ENCODE measurements around the gene MAPK8IP2. TPM values are rescaled to one million over a fixed set of nuclear protein-coding genes. Genes with fewer than 3 reads are reported as not detected.
"Not testable (repeated sequence)": the region's sequence is repeated elsewhere in the genome, so short reads cannot be mapped to it uniquely, and the experiment has no call there.

Gene MAPK8IP2
- total RNA-seq, 2 experiments from 2014 or later = 0.05 to 0.15 TPM

DNA sequence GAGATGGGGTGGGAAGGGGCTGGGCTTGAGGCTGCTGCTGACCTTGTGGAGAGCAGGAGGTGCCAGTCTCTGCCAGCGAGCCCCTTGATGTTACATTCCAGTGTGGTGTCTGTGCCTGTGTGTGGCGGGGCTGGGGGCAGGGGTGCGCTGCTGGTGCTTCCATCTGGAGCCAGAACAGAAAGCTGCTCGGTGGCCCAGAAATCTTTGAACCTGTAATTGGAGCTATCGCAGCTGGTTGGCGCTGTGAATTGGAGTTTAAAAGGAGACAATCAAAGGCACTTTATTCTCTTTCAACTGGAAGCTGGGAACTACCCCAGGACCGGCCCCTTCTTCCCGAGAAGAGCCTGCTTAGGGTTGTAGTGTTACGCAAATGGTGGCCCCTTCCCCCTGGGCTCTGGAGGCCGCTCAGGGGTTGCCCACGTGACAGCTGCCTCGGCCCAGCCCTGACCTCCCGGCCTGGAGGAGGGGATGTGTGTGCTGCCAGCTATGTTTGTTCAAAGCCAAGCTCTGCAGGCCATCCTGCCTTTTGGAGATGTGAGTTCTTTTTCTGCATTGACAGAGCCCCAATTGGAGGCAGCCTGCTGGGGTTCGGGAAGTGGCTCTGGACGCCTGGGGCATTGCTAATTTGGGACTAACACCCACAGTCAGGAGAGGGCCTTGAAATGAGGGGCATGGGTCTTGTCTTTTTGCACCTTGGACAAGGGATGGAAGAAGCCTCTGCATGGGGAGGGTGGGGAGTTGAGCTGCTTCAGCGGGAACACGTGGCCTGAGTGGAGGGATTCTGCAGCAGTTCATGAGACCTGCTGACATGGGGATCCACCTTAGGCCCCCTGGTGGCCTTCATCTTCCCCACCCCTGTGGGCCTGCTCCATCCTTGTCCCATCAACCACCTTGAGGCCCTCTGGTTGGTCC is 41.4 kb downstream of the MAPK8IP2 start:
- no peaks in the 10 kb centered on the region for H3K9me3 Mint-ChIP-seq
- CTCF ChIA-PET = interaction anchor here (0.7 to 1.3 kb wide), 5 partner anchors 15 to 157 kb away, joined by 3 read pairs; partner anchors contain the start of gene SCO2
- no peak overlapping the region for H3K27ac Mint-ChIP-seq
- intact Hi-C loops (cut with micrococcal nuclease) = no loop called here
- peaks cover 4% of the 10 kb centered on the region for H3K27me3 Mint-ChIP-seq (ENCODE audit: low read depth)
- H3K36me3 Mint-ChIP-seq (ENCODE audit: low read depth) = no peaks in the 10 kb centered on the region
- DNase-seq = no peak
- no peaks in the 10 kb centered on the region for H3K4me1 Mint-ChIP-seq (ENCODE audit: low read depth)
- no peak overlapping the region for H3K4me3 Mint-ChIP-seq

DNA sequence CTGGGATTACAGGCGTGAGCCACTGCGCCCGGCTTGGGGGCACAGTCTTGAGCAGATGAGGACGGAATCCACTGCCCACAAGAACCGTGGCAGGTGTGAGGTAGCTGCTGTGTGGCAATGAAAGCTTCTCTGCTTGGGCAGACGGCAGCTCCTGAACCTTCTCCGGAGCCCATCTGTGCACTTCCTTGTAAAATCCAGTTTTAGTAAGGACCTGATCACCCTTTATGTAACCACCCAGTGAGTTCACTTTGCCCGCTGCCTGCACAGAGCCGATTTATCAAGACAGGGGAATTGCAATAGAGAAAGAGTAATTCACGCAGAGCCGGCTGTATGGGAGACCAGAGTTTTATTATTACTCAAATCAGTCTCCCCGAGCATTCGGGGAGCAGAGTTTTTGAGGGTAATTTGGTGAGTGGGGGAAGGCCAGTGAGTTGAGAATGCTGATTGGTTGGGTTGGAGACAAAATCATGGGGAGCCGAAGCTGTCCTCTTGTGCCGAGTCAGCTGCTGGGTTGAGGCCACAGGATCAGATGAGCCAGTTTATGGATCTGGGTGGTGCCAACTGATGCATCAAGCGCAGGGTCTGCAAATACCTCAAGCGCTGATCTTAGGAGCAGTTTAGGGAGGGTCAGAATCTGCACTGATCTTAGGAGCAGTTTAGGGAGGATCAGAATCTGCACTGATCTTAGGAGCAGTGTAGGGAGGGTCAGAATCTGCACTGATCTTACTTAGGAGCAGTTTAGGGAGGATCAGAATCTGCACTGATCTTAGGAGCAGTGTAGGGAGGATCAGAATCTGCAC is 42.6 kb downstream of the MAPK8IP2 start:
- H3K9me3 Mint-ChIP-seq; H3K4me3 Mint-ChIP-seq; H3K27me3 Mint-ChIP-seq (ENCODE audit: low read depth); H3K27ac Mint-ChIP-seq; DNase-seq; intact Hi-C loops (cut with micrococcal nuclease); H3K4me1 Mint-ChIP-seq (ENCODE audit: low read depth); H3K36me3 Mint-ChIP-seq (ENCODE audit: low read depth): not testable (repeated sequence)
- CTCF ChIA-PET = interaction anchor here (1.3 kb wide), 1 partner anchor 14 kb away, joined by 3 read pairs; no protein-coding TSS in a partner anchor

DNA sequence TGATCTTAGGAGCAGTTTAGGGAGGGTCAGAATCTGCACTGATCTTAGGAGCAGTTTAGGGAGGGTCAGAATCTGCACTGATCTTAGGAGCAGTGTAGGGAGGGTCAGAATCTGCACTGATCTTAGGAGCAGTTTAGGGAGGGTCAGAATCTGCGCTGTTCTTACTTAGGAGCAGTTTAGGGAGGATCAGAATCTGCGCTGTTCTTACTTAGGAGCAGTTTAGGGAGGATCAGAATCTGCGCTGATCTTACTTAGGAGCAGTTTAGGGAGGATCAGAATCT is 43.2 kb downstream of the MAPK8IP2 start:
- H3K4me1 Mint-ChIP-seq (ENCODE audit: low read depth); DNase-seq; H3K27me3 Mint-ChIP-seq (ENCODE audit: low read depth); H3K4me3 Mint-ChIP-seq; intact Hi-C loops (cut with micrococcal nuclease); H3K27ac Mint-ChIP-seq; H3K36me3 Mint-ChIP-seq (ENCODE audit: low read depth); CTCF ChIA-PET; H3K9me3 Mint-ChIP-seq: not testable (repeated sequence)

DNA sequence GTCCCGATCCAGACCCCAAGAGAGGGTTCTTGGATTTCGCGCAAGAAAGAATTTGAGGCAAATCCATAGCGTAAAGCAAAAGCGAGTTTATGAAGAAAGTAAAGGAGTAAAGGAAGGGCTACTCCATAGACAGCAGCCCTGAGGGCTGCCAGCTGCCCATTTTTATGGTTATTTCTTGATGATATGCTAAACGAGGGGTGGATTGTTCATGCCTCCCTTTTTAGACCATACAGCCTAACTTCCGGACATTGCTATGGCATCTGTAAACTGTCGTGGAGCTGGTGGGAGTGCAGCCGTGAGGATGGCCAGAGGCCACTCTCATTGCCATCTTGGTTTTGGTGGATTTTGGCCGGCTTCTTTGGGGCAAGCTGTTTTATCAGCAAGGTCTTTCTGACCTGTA is 52.7 kb downstream of the MAPK8IP2 start:
- no peaks in the 10 kb centered on the region for H3K4me1 Mint-ChIP-seq (ENCODE audit: low read depth)
- intact Hi-C loops (cut with micrococcal nuclease) = no loop called here
- H3K27ac Mint-ChIP-seq = no peak overlapping the region
- no peak overlapping the region for H3K4me3 Mint-ChIP-seq
- CTCF ChIA-PET = no interaction called here
- no peak for DNase-seq
- H3K9me3 Mint-ChIP-seq = peaks cover 7% of the 10 kb centered on the region
- peaks cover 2% of the 10 kb centered on the region for H3K36me3 Mint-ChIP-seq (ENCODE audit: low read depth)
- H3K27me3 Mint-ChIP-seq (ENCODE audit: low read depth) = peaks cover 2% of the 10 kb centered on the region

DNA sequence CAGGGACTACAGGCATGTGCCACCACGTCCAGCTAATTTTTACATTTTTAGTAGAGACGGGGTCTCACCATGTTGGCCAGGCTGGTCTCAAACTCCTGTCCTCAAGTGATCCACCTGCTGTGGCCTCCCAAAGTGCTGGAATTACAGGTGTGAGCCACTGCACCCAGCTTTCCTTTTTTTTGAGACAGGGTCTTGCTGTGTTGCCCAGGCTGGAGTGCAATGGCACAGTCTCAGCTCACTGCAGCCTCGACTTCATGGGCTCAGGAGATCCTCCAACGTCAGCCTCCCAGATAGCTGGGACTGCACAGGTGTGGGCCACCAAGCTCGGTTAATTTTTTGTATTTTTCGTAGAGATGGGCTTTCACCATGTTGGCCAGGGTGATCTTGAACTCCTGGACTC is 54.1 kb downstream of the MAPK8IP2 start:
- H3K4me3 Mint-ChIP-seq; intact Hi-C loops (cut with micrococcal nuclease); DNase-seq; H3K9me3 Mint-ChIP-seq; H3K36me3 Mint-ChIP-seq (ENCODE audit: low read depth); H3K27ac Mint-ChIP-seq; H3K4me1 Mint-ChIP-seq (ENCODE audit: low read depth); H3K27me3 Mint-ChIP-seq (ENCODE audit: low read depth): not testable (repeated sequence)
- CTCF ChIA-PET = interaction anchor here (0.6 kb wide), 1 partner anchor 103 kb away, joined by 4 read pairs; no protein-coding TSS in a partner anchor

DNA sequence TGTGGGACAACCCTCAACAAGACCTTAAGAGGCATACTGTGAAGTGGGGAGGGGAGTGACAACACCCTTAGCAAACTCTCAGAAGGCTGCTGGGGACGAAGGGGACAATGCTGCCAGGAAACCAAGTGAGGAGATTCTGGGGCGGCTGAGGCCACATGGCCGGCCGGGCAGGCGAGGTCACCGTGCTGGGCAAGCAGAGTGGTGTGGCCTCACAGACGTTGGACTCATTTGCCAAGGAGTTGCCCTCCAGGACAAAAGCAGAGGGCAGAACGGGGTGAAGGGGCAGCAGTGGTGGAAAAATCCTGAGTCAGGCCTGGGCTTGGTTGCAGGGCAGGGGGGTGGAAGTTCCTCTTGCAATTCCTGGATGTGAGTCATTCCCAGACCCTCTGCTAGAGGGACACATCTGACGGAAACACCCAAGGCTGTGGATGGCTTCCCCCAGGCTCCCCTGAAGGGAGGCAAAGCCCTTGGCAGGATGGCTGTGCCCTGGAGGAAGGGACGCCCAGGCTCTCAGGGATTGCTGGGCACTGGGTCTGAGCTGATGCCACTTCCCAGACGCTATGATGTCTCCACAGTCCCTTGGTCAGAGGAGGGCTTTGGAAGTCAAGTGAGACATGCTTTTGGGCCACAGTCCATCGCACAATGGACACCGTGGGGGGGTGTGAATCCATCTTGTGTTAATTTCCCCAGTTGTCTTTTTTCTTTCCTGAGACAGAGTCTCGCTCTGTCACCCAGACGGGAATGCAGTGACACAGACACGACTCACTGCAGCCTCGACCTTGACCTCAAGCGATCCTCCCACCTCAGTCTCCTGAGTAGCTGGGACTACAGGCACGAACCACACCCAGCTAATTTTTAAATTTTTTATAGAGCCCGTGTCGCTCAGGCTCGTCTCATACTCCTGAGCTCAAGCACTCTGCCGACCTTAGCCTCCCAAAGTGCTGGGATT is 55.8 kb downstream of the MAPK8IP2 start:
- H3K27ac Mint-ChIP-seq = no peak overlapping the region
- intact Hi-C loops (cut with micrococcal nuclease) = no loop called here
- no peaks in the 10 kb centered on the region for H3K9me3 Mint-ChIP-seq
- CTCF ChIA-PET = no interaction called here
- H3K36me3 Mint-ChIP-seq (ENCODE audit: low read depth) = no peaks in the 10 kb centered on the region
- H3K27me3 Mint-ChIP-seq (ENCODE audit: low read depth) = peaks cover 8% of the 10 kb centered on the region
- H3K4me3 Mint-ChIP-seq = no peak overlapping the region
- DNase-seq = no peak
- H3K4me1 Mint-ChIP-seq (ENCODE audit: low read depth) = no peaks in the 10 kb centered on the region

DNA sequence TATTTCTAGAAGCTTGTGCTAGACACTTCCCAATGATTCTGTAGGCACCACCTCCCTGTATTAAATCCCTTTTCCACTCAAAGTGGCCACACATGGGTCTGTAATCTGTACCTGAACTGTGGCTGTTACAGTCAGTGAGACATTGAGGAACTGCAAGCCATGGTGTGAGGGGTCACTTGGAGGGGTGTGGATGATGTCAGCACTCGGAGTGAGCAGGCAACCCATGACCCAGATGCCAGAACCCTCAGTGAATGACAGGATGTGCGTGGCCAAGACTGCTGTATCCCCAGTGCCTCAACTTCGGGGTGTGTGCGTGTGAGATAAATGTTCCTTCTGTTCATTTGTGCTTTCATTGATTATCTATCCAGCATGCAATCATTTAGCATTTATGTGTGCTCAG is 57.3 kb downstream of the MAPK8IP2 start:
- no peak for DNase-seq
- CTCF ChIA-PET = interaction anchor here (0.9 kb wide), 1 partner anchor 15 kb away, joined by 3 read pairs; no protein-coding TSS in a partner anchor
- H3K4me3 Mint-ChIP-seq = no peak overlapping the region
- H3K36me3 Mint-ChIP-seq (ENCODE audit: low read depth) = no peaks in the 10 kb centered on the region
- no peaks in the 10 kb centered on the region for H3K9me3 Mint-ChIP-seq
- intact Hi-C loops (cut with micrococcal nuclease) = no loop called here
- H3K4me1 Mint-ChIP-seq (ENCODE audit: low read depth) = no peaks in the 10 kb centered on the region
- peaks cover 8% of the 10 kb centered on the region for H3K27me3 Mint-ChIP-seq (ENCODE audit: low read depth)
- no peak overlapping the region for H3K27ac Mint-ChIP-seq

DNA sequence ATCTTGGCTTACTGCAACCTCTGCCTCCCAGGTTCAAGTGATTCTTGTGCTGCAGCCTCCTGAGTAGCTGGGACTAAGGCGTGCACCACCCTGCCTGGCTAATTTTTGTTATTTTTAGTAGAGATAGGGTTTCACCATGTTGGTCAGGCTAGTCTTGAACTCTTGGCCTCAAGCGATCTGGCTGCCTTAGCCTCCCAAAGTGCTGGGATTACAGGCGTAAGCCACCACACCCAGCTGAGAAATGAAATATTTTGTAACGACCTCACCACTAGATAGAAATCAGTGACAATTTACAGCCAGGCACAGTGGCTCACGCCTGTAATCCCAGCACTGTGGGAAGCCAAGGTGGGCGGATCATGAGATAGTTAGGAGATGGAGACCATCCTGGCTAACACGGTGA is 59.1 kb downstream of the MAPK8IP2 start:
- CTCF ChIA-PET; DNase-seq; H3K27me3 Mint-ChIP-seq (ENCODE audit: low read depth); intact Hi-C loops (cut with micrococcal nuclease); H3K27ac Mint-ChIP-seq; H3K36me3 Mint-ChIP-seq (ENCODE audit: low read depth); H3K4me3 Mint-ChIP-seq; H3K9me3 Mint-ChIP-seq; H3K4me1 Mint-ChIP-seq (ENCODE audit: low read depth): not testable (repeated sequence)

DNA sequence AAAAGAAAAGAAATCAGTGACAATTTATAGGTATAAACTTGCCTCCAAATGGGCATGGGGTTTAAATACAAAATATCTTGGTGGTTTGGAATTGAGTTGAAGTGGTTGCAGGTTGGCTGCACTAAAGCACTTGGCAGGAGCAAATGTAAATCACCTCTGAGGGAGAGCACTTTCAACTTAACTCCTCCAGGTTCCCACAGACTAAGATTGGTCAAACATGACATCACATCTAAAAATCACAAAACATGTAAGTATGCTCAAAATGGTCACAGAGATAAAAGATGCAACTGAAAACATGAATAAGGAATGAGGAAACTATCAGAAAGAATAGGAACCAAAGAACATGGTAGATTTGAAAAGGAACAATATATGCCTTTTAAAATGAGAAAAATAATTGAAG is 59.7 kb downstream of the MAPK8IP2 start:
- peaks cover 8% of the 10 kb centered on the region for H3K27me3 Mint-ChIP-seq (ENCODE audit: low read depth)
- H3K4me1 Mint-ChIP-seq (ENCODE audit: low read depth) = no peaks in the 10 kb centered on the region
- no peaks in the 10 kb centered on the region for H3K9me3 Mint-ChIP-seq
- CTCF ChIA-PET = no interaction called here
- no peak overlapping the region for H3K4me3 Mint-ChIP-seq
- H3K36me3 Mint-ChIP-seq (ENCODE audit: low read depth) = no peaks in the 10 kb centered on the region
- intact Hi-C loops (cut with micrococcal nuclease) = no loop called here
- no peak for DNase-seq
- no peak overlapping the region for H3K27ac Mint-ChIP-seq

Other genes with a start within 250 kb of the MAPK8IP2 start
- 100 to 1,000 TPM; 100 TPM for gene SBF1, start 125.8 kb upstream of the MAPK8IP2 start, total RNA-seq
- gene ADM2, start 119.2 kb upstream of the MAPK8IP2 start, total RNA-seq = 1 to 10 TPM; 7.5 to 8.3 TPM
- gene MIOX, start 113.9 kb upstream of the MAPK8IP2 start, total RNA-seq = under 1 TPM in 1 of 2 experiments, not detected in 1; 0.31 TPM
- gene LMF2, start 93.1 kb upstream of the MAPK8IP2 start, total RNA-seq = 10 to 100 TPM; 41.4 to 42.0 TPM
- gene NCAPH2, start 92.6 kb upstream of the MAPK8IP2 start, total RNA-seq = 100 to 1,000 TPM; 104 to 115 TPM
- 1 to 10 TPM; 1.1 to 2.1 TPM for gene SCO2, start 75.2 kb upstream of the MAPK8IP2 start, total RNA-seq
- 10 to 100 TPM; 43.7 to 49.6 TPM for gene TYMP, start 70.8 kb upstream of the MAPK8IP2 start, total RNA-seq
- 1 to 10 TPM; 7.4 to 7.6 TPM for gene KLHDC7B, start 54.9 kb upstream of the MAPK8IP2 start, total RNA-seq
- gene SYCE3, start 37.9 kb upstream of the MAPK8IP2 start, total RNA-seq = 1 to 10 TPM in 1 of 2 experiments, under 1 TPM in 1; 0.91 to 2.0 TPM
- gene CPT1B, start 22.4 kb upstream of the MAPK8IP2 start, total RNA-seq = 10 to 100 TPM; 37.3 to 43.7 TPM
- 10 to 100 TPM; 71.0 to 81.4 TPM for gene CHKB, start 17.9 kb upstream of the MAPK8IP2 start, total RNA-seq
- gene ARSA, start 27.4 kb downstream of the MAPK8IP2 start, total RNA-seq = 10 to 100 TPM; 17.8 to 19.2 TPM
- under 1 TPM; 0.07 TPM for gene SHANK3, start 72.0 kb downstream of the MAPK8IP2 start, total RNA-seq
- not detected for gene ACR, start 137.4 kb downstream of the MAPK8IP2 start, total RNA-seq
- 10 to 100 TPM; 13.3 to 14.5 TPM for gene RABL2B, start 182.8 kb downstream of the MAPK8IP2 start, total RNA-seq

Measured in activated naive CD4-positive, alpha-beta T cell treated with anti-CD3 and anti-CD28 coated beads for 36 hours (primary cell).